Measurements from ENCODE around the gene FARP1. TPM values are rescaled to one million over a fixed set of nuclear protein-coding genes. Genes with fewer than 3 reads are reported as not detected.

The FARP1 gene
- total and polyA plus RNA-seq, 8 donors: 11.6 to 319 (median 70.3) TPM

DNA sequence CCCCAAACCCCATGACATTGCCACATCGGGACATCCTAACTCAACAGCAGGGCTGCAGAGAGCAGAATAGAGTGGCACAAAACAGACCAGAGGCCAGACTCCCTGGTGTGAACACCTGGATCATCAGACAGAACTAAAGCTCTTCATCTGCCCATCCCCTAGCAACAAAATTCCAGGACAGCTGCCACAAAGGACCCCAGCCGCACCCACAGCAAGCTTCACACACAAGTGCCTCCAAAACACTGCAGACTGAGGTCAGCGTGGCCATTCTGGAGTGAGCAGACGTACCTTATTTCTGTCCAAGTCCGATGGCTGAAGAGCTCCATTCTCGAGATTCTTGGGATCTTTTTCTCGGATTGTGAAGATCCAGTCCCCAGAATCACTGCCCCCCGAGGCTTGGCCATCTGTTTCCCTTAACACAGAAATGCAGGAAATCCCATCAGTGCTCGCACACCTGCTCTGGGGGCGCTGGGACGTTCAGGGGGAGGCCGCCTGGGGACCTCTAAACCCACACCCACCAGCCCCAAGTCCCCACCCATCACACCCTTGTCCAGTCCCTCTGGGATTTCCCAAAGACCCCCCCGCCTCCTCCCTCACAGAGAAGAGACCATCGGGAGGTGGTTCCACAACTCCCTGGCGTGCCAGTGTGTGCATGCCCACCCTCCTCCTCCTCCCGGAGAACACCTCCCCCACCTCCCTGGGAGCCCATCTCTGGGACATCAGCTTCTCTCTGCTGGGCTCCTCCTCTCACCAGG, 318.8 kb downstream of the FARP1 start:
- TF ChIP-seq POLR2A (IDR thresholded peaks at IDR 0.05): no peak
- Histone ChIP-seq H3K4me3 (no peak overlapping the region), H3K27me3 (no peaks in the 10 kb centered on the region), H3K27ac (peak overlapping the region in 1 of 5 donors; percentile 7), H3K4me1 (peaks cover 0 to 22% (median 9%) of the 10 kb centered on the region in 4 donors), H3K36me3 (peaks cover 66 to 98% (median 92%) of the 10 kb centered on the region in 4 donors), H3K9me3 (no peaks in the 10 kb centered on the region)
- WGBS, 5 donors: 92 to 96% (median 93%) methylated on average over 16 of the region's 16 CpGs
- intact Hi-C loops (cut with DNase I; ENCODE audit: low total_unique reads): no loop called here
- DNase-seq: no peak

DNA sequence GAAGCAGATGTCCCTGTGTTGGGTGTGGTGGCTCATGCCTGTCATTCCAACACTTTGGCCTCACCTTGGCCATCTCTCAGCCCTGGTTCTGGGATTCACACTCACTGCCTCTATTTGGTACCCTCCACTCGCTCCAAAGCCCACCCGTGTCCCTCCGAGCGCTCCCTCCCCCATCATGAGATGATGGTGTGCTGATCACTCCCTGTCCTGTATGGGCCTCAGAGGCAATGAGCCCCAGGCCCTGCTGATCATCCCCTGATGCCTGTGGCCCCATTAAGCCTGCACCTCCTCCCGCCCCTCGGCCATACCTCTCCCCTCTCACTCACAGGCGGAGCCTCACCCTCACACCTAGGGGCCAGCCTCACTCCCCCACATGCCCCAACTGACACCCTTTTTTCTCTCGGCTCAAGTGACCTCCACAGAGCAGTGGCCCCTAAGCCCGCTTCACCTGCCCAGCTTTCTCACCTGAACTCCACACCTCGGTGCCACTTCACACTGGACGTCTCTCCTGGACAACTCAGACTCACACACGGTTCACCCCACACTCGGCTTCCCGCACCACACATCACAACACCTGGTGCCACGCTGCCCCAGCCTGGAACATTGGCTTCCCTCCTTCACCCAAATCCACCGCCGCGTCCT, 319.5 kb downstream of the FARP1 start:
- Histone ChIP-seq H3K27me3 (no peaks in the 10 kb centered on the region), H3K9me3 (no peaks in the 10 kb centered on the region), H3K27ac (peak overlapping the region in 1 of 5 donors; percentile 7), H3K4me1 (peaks cover 0 to 29% (median 12%) of the 10 kb centered on the region in 4 donors), H3K4me3 (no peak overlapping the region), H3K36me3 (peaks cover 64 to 95% (median 87%) of the 10 kb centered on the region in 4 donors)
- WGBS, 5 donors: 92 to 98% (median 96%) methylated on average over 18 of the region's 18 CpGs
- intact Hi-C loops (cut with DNase I; ENCODE audit: low total_unique reads): no loop called here
- DNase-seq: no peak
- TF ChIP-seq, protein P1, sequence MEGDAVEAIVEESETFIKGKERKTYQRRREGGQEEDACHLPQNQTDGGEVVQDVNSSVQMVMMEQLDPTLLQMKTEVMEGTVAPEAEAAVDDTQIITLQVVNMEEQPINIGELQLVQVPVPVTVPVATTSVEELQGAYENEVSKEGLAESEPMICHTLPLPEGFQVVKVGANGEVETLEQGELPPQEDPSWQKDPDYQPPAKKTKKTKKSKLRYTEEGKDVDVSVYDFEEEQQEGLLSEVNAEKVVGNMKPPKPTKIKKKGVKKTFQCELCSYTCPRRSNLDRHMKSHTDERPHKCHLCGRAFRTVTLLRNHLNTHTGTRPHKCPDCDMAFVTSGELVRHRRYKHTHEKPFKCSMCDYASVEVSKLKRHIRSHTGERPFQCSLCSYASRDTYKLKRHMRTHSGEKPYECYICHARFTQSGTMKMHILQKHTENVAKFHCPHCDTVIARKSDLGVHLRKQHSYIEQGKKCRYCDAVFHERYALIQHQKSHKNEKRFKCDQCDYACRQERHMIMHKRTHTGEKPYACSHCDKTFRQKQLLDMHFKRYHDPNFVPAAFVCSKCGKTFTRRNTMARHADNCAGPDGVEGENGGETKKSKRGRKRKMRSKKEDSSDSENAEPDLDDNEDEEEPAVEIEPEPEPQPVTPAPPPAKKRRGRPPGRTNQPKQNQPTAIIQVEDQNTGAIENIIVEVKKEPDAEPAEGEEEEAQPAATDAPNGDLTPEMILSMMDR (IDR thresholded peaks at IDR 0.05): no peak
- TF ChIP-seq EP300 (IDR thresholded peaks at IDR 0.05) (no peak), POLR2AphosphoS5 (IDR thresholded peaks at IDR 0.05) (no peak), POLR2A (IDR thresholded peaks at IDR 0.05) (no peak)

DNA sequence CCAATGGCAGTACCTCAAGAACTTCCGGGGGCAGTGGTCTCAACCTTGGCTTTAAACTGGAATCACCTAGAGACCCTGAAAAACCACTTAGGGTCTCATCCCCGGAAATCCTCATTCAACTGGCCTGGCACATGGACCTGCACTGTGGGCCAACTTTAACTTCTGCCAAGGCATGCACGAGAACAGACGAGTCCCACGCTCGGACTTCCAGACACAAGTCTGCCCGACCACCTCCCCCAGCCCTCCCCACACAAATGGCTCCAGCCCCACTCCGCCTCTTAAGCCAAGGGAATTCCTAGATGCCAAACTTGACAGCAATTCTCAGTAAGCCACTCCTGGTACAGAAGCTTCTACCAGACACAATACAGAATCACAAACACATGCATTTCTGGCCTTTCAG, 320.1 kb downstream of the FARP1 start:
- H3K4me1 ChIP-seq: peaks cover 0 to 34% (median 16%) of the 10 kb centered on the region in 4 donors
- H3K4me3 ChIP-seq: no peak overlapping the region
- TF ChIP-seq, protein P1 (IDR thresholded peaks at IDR 0.05): no peak
- no peak for TF ChIP-seq EP300 (IDR thresholded peaks at IDR 0.05)
- H3K9me3 ChIP-seq: no peaks in the 10 kb centered on the region
- no peak overlapping the region for H3K27ac ChIP-seq
- H3K36me3 ChIP-seq: peaks cover 58 to 95% (median 86%) of the 10 kb centered on the region in 4 donors
- no peaks in the 10 kb centered on the region for H3K27me3 ChIP-seq
- no peak for DNase-seq
- intact Hi-C loops (cut with DNase I; ENCODE audit: low total_unique reads): no loop called here
- 77 to 89% (median 85%) methylated on average over 8 of the region's 8 CpGs for WGBS, 5 donors

DNA sequence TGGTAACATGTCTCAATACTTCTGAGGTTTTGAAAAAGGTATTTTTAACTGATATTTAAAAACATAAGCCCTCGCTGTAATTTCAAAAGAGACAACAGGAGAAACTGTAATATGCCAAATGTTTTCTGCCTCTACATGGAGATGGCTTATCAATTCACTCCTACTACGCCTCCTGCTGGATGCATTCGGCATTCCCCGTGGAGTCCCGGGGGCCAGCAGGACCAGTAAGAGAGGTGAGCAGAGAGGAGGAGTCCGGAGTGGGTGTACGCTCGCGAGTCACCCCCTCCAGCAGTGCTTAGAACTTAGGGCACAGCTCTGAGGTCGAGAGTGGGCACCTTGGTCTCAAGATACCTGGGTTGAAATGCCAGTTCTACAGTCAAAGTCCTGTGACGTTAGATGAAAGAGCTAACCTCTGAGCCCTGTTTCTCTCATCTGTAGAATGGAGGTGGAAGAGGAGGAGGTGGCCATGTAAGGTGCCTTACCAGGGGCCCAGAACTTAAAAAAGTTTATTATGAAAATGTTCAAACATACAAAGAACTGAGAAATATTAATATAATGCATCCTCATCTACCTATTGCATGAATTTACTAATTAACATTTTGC, 323.8 kb downstream of the FARP1 start:
- no peak for TF ChIP-seq EP300 (IDR thresholded peaks at IDR 0.05)
- TF ChIP-seq, protein P1 (IDR thresholded peaks at IDR 0.05): peak in 3 of 7 experiments; percentile 37 to 63 (median 53)
- Histone ChIP-seq H3K9me3 (no peaks in the 10 kb centered on the region), H3K36me3 (peaks cover 30 to 95% (median 75%) of the 10 kb centered on the region in 4 donors), H3K27ac (no peak overlapping the region), H3K4me3 (no peak overlapping the region), H3K4me1 (peaks cover 4 to 34% (median 19%) of the 10 kb centered on the region in 4 donors), H3K27me3 (no peaks in the 10 kb centered on the region)
- peak in 1 of 2 donors; percentile 63 for DNase-seq
- intact Hi-C loops (cut with DNase I; ENCODE audit: low total_unique reads): no loop called here
- 64 to 74% (median 70%) methylated on average over 11 of the region's 11 CpGs for WGBS, 5 donors
